Keratinocyte (primary cell): Measurements from ENCODE around the gene ACOT7. TPM values are rescaled to one million over a fixed set of nuclear protein-coding genes. Genes with fewer than 3 reads are reported as not detected.
A peak's percentile ranks its signal among the peaks of the same experiment; 100 is the strongest.

ENCODE experiments used
- DNase-seq: peaks from one replicate; pipeline ENCODE4 v3.0.0-alpha.2; 2011; ENCODE audit warnings: low read depth, missing footprints, low spot score
- FAIRE-seq: peaks from 2 replicates; lab custom pipeline; 2011; peaks lifted over from hg19 to GRCh38; lab: Jason Lieb, UNC
- H2AFZ ChIP-seq: 2 replicates; pipeline ENCODE4 v1.6.0; 2012; ENCODE audit warnings: low read length, control low read depth, inconsistent platforms; ENCODE audit not compliant: control insufficient read depth
- H3K27ac ChIP-seq: 2 replicates; pipeline ENCODE4 v1.5.1; 2011; ENCODE audit warnings: low read length; ENCODE audit not compliant: control insufficient read depth, insufficient read depth
- H3K27me3 ChIP-seq: 3 replicates; pipeline ENCODE4 v1.6.0; 2011; ENCODE audit warnings: low read length; ENCODE audit not compliant: control insufficient read depth, insufficient read depth; ENCODE audit errors: extremely low read depth
- H3K36me3 ChIP-seq, 2 experiments: 2 replicates in 1 of 2; 3 replicates in 1 of 2; pipeline ENCODE4 v1.5.1; 2011; ENCODE audit warnings: low read length in 2 of 2, mild to moderate bottlenecking in 1 of 2; ENCODE audit not compliant: control insufficient read depth in 2 of 2, insufficient read depth in 2 of 2; ENCODE audit errors: extremely low read depth in 1 of 2
- H3K4me1 ChIP-seq: 3 replicates; pipeline ENCODE4 v1.5.1; 2011; ENCODE audit warnings: low read length; ENCODE audit not compliant: control insufficient read depth, insufficient read depth; ENCODE audit errors: extremely low read depth
- H3K4me2 ChIP-seq: 3 replicates; pipeline ENCODE4 v1.6.0; 2011; ENCODE audit warnings: low read depth, low read length; ENCODE audit not compliant: control insufficient read depth, insufficient read depth; ENCODE audit errors: extremely low read depth
- H3K4me3 ChIP-seq, 3 experiments: fragments of 200-600 bp in 1 of 3; sonication (generic) in 1 of 3; 2 replicates in 2 of 3; 3 replicates in 1 of 3; pipeline ENCODE4 v1.5.1; 2011 to 2016; ENCODE audit warnings: low read length in 3 of 3, mild to moderate bottlenecking in 3 of 3, control low read depth in 2 of 3, inconsistent platforms in 1 of 3, low read depth in 1 of 3, mixed read lengths in 1 of 3, mixed run types in 1 of 3, moderate library complexity in 1 of 3; ENCODE audit not compliant: control insufficient read depth in 2 of 3, insufficient read depth in 2 of 3; ENCODE audit errors: extremely low read depth in 1 of 3
- H3K79me2 ChIP-seq: 2 replicates; pipeline ENCODE4 v1.6.0; 2012; ENCODE audit warnings: low read length; ENCODE audit not compliant: control insufficient read depth, insufficient read depth
- H3K9ac ChIP-seq: 3 replicates; pipeline ENCODE4 v1.6.0; 2011; ENCODE audit warnings: low read length; ENCODE audit not compliant: control insufficient read depth, insufficient read depth; ENCODE audit errors: extremely low read depth
- H3K9me1 ChIP-seq: 3 replicates; pipeline ENCODE4 v1.6.0; 2011; ENCODE audit warnings: low read length; ENCODE audit not compliant: control insufficient read depth, insufficient read depth; ENCODE audit errors: extremely low read depth
- H3K9me3 ChIP-seq: 2 replicates; pipeline ENCODE4 v1.5.1; 2012; ENCODE audit warnings: low read depth, low read length; ENCODE audit not compliant: control insufficient read depth
- H4K20me1 ChIP-seq: 3 replicates; pipeline ENCODE4 v1.6.0; 2011; ENCODE audit warnings: low read length; ENCODE audit not compliant: control insufficient read depth, insufficient read depth; ENCODE audit errors: extremely low read depth
- EZH2 ChIP-seq: IDR thresholded peaks from one replicate; pipeline ENCODE4 v1.6.1; 2012; ENCODE audit warnings: inconsistent platforms, mild to moderate bottlenecking, low read length, moderate library complexity
- dilution Hi-C: fragments of 300-500 bp; cut with MboI; formaldehyde crosslinking; loops from one replicate; pipeline ENCODE4 v1.7.0; 2020; ENCODE audit warnings: low sequenced_read_pairs; ENCODE audit not compliant: extremely low pct_ligation_motif_present
- polyA plus RNA-seq, 5 experiments: library from polyadenylated mRNA; depleted of rRNA in 3 of 5; stranded (reverse) in 3 of 5; stranded (forward) in 1 of 5; unstranded in 1 of 5; fragments of >200 nt; gene quantifications; 1 replicate in 1 of 5; 2 replicates in 3 of 5; 3 replicates in 1 of 5; pipeline versions ENCODE4 v1.2.1 to v1.2.3, GENCODE V29; 2011 to 2012; ENCODE audit warnings: missing spikeins in 2 of 5, low read depth in 1 of 5, low replicate concordance in 1 of 5
- TF ChIP-seq, protein P1 (sequence below), 3 experiments: IDR thresholded peaks in 1 of 3; conservative IDR thresholded peaks in 1 of 3; optimal IDR thresholded peaks in 1 of 3; 2 replicates in 2 of 3; 3 replicates in 1 of 3; pipeline versions ENCODE3 to v1.5.1; 2011; ENCODE audit warnings: low read length in 3 of 3, mild to moderate bottlenecking in 3 of 3, moderate library complexity in 2 of 3, control low read depth in 1 of 3, inconsistent platforms in 1 of 3; ENCODE audit not compliant: insufficient read depth in 2 of 3; ENCODE audit errors: extremely low read depth in 1 of 3

The ACOT7 gene
- polyA plus RNA-seq, 1 donor (not counting 4 experiments of a cell fraction or from before 2014, with no cell fraction given), result 226 TPM

DNA sequence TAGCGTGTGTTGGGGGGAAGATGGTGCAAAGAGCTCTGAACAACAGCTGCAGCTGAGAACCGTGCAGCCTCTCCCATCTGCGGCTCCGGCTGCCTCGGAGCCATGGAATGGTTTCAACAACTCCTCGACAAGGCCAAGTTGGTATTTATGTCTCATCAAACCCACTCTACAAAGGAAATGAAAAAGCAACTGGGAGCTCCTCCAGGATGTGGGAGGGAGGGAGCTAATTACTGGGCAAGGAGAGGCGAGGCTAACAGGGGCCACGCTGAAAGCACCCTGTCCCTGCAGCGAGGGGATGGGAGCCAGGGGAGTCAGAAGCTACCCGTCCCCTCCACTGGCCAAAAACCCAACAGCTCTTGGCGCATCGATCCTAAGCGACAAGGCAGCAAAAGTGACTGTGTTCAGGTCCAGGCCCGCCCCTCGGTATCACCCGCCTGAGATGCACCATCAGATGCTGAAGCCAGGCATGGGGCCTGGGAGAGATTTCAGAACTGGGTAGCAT, 63.1 kb downstream of the ACOT7 start:
- H3K9me3 ChIP-seq, result no peaks in the 10 kb centered on the region
- FAIRE-seq, result peak; percentile 61
- no peak overlapping the region for H2AFZ ChIP-seq
- no peak overlapping the region for H3K9ac ChIP-seq
- H3K9me1 ChIP-seq, result no peaks in the 10 kb centered on the region
- no peak for DNase-seq
- H3K36me3 ChIP-seq, result peaks cover 41 to 43% of the 10 kb centered on the region in 2 experiments
- peak overlapping the region; percentile 16 for H3K4me2 ChIP-seq
- dilution Hi-C loops, result no loop called here
- H3K27ac ChIP-seq, result no peak overlapping the region
- H4K20me1 ChIP-seq, result no peaks in the 10 kb centered on the region
- H3K4me1 ChIP-seq, result peaks cover 26% of the 10 kb centered on the region
- no peak for TF ChIP-seq EZH2
- TF ChIP-seq, protein P1, sequence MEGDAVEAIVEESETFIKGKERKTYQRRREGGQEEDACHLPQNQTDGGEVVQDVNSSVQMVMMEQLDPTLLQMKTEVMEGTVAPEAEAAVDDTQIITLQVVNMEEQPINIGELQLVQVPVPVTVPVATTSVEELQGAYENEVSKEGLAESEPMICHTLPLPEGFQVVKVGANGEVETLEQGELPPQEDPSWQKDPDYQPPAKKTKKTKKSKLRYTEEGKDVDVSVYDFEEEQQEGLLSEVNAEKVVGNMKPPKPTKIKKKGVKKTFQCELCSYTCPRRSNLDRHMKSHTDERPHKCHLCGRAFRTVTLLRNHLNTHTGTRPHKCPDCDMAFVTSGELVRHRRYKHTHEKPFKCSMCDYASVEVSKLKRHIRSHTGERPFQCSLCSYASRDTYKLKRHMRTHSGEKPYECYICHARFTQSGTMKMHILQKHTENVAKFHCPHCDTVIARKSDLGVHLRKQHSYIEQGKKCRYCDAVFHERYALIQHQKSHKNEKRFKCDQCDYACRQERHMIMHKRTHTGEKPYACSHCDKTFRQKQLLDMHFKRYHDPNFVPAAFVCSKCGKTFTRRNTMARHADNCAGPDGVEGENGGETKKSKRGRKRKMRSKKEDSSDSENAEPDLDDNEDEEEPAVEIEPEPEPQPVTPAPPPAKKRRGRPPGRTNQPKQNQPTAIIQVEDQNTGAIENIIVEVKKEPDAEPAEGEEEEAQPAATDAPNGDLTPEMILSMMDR (optimal IDR thresholded peaks at IDR 0.05 in 1 of 3, IDR thresholded peaks at IDR 0.05 in 1 of 3, conservative IDR thresholded peaks at IDR 0.05 in 1 of 3; ENCODE audit: extremely low read depth in 1 of 3, insufficient read depth in 2 of 3, low read length in 3 of 3), result no peak
- peaks cover 6% of the 10 kb centered on the region for H3K79me2 ChIP-seq
- no peaks in the 10 kb centered on the region for H3K27me3 ChIP-seq
- H3K4me3 ChIP-seq, result no peak overlapping the region

DNA sequence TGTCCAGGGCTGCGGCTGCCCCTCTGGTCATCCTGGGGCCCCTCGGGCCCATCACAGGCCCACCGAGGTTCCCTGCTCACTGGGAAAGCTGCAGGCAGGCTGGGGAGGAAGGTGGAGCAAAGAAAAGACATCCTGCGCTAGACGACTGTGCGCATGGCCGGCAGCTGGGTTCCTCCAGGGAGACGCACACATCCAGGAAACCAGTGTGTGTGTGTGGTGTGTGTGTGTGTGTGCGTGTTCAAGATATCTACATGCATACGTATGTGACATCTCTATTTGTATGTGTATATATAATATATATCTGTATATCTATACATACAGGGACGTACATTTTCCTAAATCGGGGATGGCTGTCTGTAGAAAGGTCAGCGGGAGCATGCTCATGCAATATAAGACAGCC, 63.7 kb downstream of the ACOT7 start:
- H3K4me3 ChIP-seq, result no peak overlapping the region
- dilution Hi-C loops, result no loop called here

DNA sequence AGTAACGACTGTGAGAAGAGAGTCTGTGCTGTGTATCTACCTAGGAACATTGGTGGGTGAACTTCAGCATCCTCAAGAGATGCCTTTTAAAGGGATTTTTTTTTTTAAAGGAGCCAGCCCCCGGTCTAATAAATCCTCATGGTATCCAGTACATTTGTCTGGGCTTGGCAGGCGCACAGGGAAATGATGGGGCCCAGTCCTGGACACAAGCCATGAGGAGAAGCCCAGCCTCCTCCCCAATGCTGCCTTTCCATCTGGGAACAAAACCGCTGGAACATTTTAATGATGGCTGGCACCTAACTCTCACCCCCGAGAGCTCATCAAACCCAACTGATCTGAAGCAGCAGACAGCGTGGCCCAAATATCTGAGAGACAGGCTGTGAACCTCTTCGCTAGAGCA, 64.2 kb downstream of the ACOT7 start:
- H3K4me2 ChIP-seq, result no peak overlapping the region
- FAIRE-seq (no peak), DNase-seq (no peak)
- dilution Hi-C loops, result no loop called here
- H3K27ac ChIP-seq, result no peak overlapping the region
- no peaks in the 10 kb centered on the region for H3K27me3 ChIP-seq
- no peak overlapping the region for H2AFZ ChIP-seq
- H3K9me3 ChIP-seq, result no peaks in the 10 kb centered on the region
- TF ChIP-seq EZH2, result no peak
- TF ChIP-seq, protein P1 (optimal IDR thresholded peaks at IDR 0.05 in 1 of 3, IDR thresholded peaks at IDR 0.05 in 1 of 3, conservative IDR thresholded peaks at IDR 0.05 in 1 of 3; ENCODE audit: extremely low read depth in 1 of 3, insufficient read depth in 2 of 3, low read length in 3 of 3), result no peak
- peaks cover 8% of the 10 kb centered on the region for H3K79me2 ChIP-seq
- H3K4me3 ChIP-seq, result no peak overlapping the region
- H3K4me1 ChIP-seq, result peaks cover 30% of the 10 kb centered on the region
- peaks cover 40 to 46% of the 10 kb centered on the region in 2 experiments for H3K36me3 ChIP-seq
- no peaks in the 10 kb centered on the region for H4K20me1 ChIP-seq
- H3K9ac ChIP-seq, result no peak overlapping the region
- H3K9me1 ChIP-seq, result no peaks in the 10 kb centered on the region

More for the DNA sequence above, 63.7 kb downstream of the ACOT7 start:
- Histone ChIP-seq H3K9ac (no peak overlapping the region), H2AFZ (no peak overlapping the region), H3K27ac (no peak overlapping the region), H4K20me1 (no peaks in the 10 kb centered on the region), H3K79me2 (peaks cover 6% of the 10 kb centered on the region), H3K27me3 (no peaks in the 10 kb centered on the region), H3K36me3 (peaks cover 41 to 43% of the 10 kb centered on the region in 2 experiments), H3K4me1 (peaks cover 30% of the 10 kb centered on the region), H3K9me3 (no peaks in the 10 kb centered on the region), H3K4me2 (peak overlapping the region; percentile 16), H3K9me1 (no peaks in the 10 kb centered on the region)
- FAIRE-seq (no peak), DNase-seq (no peak)
- TF ChIP-seq EZH2, result no peak
